Mesendoderm (in vitro differentiated cells): ENCODE measurements around the gene MFSD12.
"Not testable (repeated sequence)": the region's sequence is repeated elsewhere in the genome, so short reads cannot be mapped to it uniquely, and the experiment has no call there.

Experiments used
- DNase-seq: peaks from one replicate; pipeline ENCODE4 v3.0.0; 2013
- H2AK5ac ChIP-seq: 2 replicates; pipeline ENCODE4 v1.6.1; 2013; ENCODE audit warnings: low read length, inconsistent platforms
- H2BK120ac ChIP-seq: 2 replicates; pipeline ENCODE4 v1.6.1; 2013; ENCODE audit warnings: low read depth, mild to moderate bottlenecking, low read length, moderate library complexity, mixed read lengths
- H2BK15ac ChIP-seq: replicated peaks from 2 replicates; pipeline ENCODE4 v1.6.1; 2013; ENCODE audit warnings: low read depth, mild to moderate bottlenecking, moderate library complexity
- H2BK5ac ChIP-seq: 2 replicates; pipeline ENCODE4 v1.6.1; 2013; ENCODE audit warnings: low read length, inconsistent platforms
- H3K18ac ChIP-seq: 2 replicates; pipeline ENCODE4 v1.6.1; 2013; ENCODE audit warnings: mild to moderate bottlenecking, low read length, mixed read lengths
- H3K23ac ChIP-seq: one replicate; pipeline ENCODE4 v1.6.1; 2013; ENCODE audit warnings: low read length
- H3K27ac ChIP-seq: 2 replicates; pipeline ENCODE4 v1.5.1; 2013; ENCODE audit warnings: low read depth, mild to moderate bottlenecking, inconsistent platforms, low read length, moderate library complexity
- H3K27me3 ChIP-seq: 2 replicates; pipeline ENCODE4 v1.6.1; 2013; ENCODE audit warnings: low read length, control low read depth, mild to moderate bottlenecking, inconsistent platforms; ENCODE audit not compliant: insufficient read depth, poor library complexity
- H3K36me3 ChIP-seq: 2 replicates; pipeline ENCODE4 v1.6.1; 2013; ENCODE audit warnings: low read length, inconsistent platforms; ENCODE audit not compliant: control insufficient read depth, insufficient read depth
- H3K4ac ChIP-seq: one replicate; pipeline ENCODE4 v1.6.1; 2013; ENCODE audit warnings: low read depth, mild to moderate bottlenecking, low read length, moderate library complexity
- H3K4me1 ChIP-seq: 2 replicates; pipeline ENCODE4 v1.6.1; 2013; ENCODE audit warnings: low read depth, low read length, inconsistent platforms; ENCODE audit not compliant: control insufficient read depth
- H3K4me2 ChIP-seq: 2 replicates; pipeline ENCODE4 v1.6.1; 2013; ENCODE audit warnings: low read length
- H3K4me3 ChIP-seq: 2 replicates; pipeline ENCODE4 v1.5.1; 2013; ENCODE audit warnings: mild to moderate bottlenecking, low read length
- H3K56ac ChIP-seq: one replicate; pipeline ENCODE4 v1.6.1; 2013; ENCODE audit warnings: low read length
- H3K79me1 ChIP-seq: 2 replicates; pipeline ENCODE4 v1.6.1; 2013; ENCODE audit warnings: low read length, inconsistent platforms
- H3K79me2 ChIP-seq: 2 replicates; pipeline ENCODE4 v1.6.1; 2013; ENCODE audit warnings: mild to moderate bottlenecking, low read length; ENCODE audit not compliant: control insufficient read depth, insufficient read depth
- H3K9ac ChIP-seq: 2 replicates; pipeline ENCODE4 v1.6.1; 2013; ENCODE audit warnings: low read length, inconsistent platforms
- H4K5ac ChIP-seq: one replicate; pipeline ENCODE4 v1.6.1; 2013; ENCODE audit warnings: low read length
- H4K8ac ChIP-seq: one replicate; pipeline ENCODE4 v1.6.1; 2013; ENCODE audit warnings: low read depth, mild to moderate bottlenecking, control low read depth, low read length, moderate library complexity
- WGBS: extraction: QIAGEN DNeasy Blood & Tissue Kit; methylation state at CpG from one replicate; pipeline ENCODE4 v1.1.7; 2013; ENCODE audit warnings: low lambda C conversion rate, missing lambda C conversion rate; ENCODE audit not compliant: insufficient coverage; ENCODE audit errors: extremely low coverage; 5-methylcytosine and 5-hydroxymethylcytosine counted together

MFSD12 gene

DNA sequence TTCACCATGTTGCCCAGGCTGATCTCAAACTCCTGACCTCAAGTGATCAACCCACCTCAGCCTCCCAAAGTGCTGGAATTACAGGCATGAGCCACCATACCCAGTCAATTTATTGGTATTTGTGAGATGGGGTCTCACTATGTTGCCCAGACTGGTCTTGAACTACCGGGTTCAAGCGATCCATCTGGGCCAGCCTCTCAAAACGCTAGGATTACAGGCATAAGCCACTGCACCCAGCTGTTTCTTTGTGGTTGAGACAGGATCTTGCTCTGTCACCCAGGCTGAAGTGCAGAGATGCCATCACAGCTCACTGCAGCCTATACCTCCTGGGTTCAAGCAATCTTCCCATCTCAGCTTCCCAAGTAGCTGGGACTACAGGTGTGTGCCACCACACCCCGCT, 24.4 kb upstream of the MFSD12 start:
- H2BK120ac ChIP-seq, H3K4me2 ChIP-seq, H3K23ac ChIP-seq, H4K8ac ChIP-seq, H2BK15ac ChIP-seq, H3K27me3 ChIP-seq, H3K79me2 ChIP-seq, H3K27ac ChIP-seq, H3K9ac ChIP-seq, H3K18ac ChIP-seq, H3K4ac ChIP-seq, H3K4me1 ChIP-seq, H3K79me1 ChIP-seq, H2BK5ac ChIP-seq, H3K56ac ChIP-seq, H4K5ac ChIP-seq, H2AK5ac ChIP-seq, DNase-seq, H3K36me3 ChIP-seq, H3K4me3 ChIP-seq: not testable (repeated sequence)
- WGBS, result no CpG with 5 or more reads among the region's 4 CpGs

DNA sequence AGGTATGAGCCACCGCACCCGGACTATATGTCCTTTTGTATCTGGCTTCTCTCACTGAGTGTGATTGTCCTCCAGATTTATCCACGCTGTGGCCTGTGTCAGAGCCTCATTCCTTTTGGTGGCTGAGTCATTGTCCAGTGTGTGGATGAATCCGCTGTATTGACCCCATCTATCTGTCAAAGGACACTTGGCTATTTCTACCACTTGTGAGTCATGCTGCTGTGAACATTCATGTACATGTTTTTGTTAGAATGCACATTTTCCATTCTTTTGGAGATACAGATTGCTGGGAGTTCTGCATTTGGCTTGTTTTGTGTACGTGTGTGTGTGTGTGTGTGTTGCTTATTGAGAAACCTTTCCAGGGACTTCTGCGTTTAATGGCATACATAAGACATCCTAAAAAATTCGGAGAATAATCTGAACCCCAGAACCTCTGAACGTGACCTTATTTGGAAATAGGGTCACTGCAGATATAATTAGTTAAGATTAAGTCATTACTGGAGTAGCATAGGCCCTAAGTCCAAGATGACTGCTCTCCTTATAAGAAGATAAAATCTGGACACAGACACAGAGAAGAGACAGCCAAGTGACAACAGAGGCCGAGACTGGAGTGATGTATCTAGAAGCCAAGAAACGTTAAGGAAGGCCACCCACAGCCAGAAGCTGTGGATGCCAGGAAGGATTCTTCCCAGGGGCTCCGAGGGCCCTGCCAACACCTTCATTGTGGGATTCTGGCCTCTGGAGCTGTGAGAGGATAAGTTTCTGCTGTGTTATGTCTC, 23.0 kb upstream of the MFSD12 start:
- Histone ChIP-seq H3K27ac (no peak overlapping the region), H2BK5ac (no peak overlapping the region), H3K4me3 (no peak overlapping the region), H3K4ac (no peak overlapping the region), H3K56ac (no peak overlapping the region), H4K5ac (no peak overlapping the region), H2BK15ac (no peak overlapping the region), H3K36me3 (no peaks in the 10 kb centered on the region), H3K23ac (no peak overlapping the region), H3K27me3 (peaks cover 2% of the 10 kb centered on the region), H3K4me2 (no peak overlapping the region), H3K79me2 (no peaks in the 10 kb centered on the region), H2AK5ac (no peak overlapping the region), H3K4me1 (peaks cover 4% of the 10 kb centered on the region), H4K8ac (no peak overlapping the region), H2BK120ac (no peak overlapping the region), H3K18ac (no peak overlapping the region), H3K9ac (no peak overlapping the region), H3K79me1 (no peaks in the 10 kb centered on the region)
- WGBS, result no CpG with 5 or more reads among the region's 11 CpGs
- DNase-seq, result no peak

DNA sequence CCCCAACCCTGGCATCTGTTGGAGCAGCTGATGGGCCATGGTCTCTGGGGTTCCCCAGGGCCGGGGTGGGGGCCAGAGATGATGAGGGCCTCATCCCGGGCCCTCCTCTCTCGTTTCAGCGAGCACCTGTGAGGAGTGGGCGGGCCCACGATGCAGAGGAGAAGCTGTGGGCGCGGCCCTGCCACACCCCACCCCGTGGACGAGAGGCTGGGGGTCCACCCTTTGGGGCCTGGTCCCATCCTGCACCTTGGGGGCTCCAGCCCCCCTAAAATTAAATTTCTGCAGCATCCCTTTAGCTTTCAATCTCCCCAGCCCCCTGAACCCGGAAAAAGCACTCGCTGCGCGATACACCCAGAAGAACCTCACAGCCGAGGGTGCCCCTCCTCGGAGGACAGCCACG, 21.0 kb upstream of the MFSD12 start:
- Histone ChIP-seq H3K4me1 (peaks cover 4% of the 10 kb centered on the region), H4K5ac (no peak overlapping the region)
- WGBS, result no CpG with 5 or more reads among the region's 17 CpGs

DNA sequence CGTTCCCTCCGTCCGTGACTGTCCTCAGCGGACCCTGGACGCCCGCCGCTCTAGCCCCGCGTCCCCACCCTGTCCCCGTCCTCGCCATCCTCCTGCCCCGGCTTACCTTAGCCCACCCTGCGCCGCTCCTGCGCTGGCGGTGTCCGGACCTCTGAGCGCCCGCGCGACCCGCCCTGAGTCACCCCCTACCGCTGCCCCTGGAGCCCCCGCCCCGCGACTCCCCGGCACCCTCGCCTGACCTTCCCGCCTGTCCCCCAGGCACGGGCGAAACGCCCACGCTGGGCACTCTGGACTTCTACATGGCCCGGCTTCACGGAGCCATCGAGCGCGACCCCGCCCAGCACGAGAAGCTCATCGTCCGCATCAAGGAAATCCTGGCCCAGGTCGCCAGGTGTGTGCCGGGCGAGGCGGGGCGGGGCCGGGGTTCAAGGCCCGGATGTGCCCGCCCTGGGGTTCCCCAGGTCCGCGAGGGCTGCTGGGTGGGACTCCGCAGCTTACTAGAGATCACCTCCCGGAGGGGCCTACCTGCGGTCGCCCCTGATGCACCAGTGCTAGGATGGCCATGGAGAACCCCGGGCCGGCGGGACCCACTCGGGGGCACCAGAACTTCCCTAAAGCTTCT, 20.4 kb upstream of the MFSD12 start:
- Histone ChIP-seq H3K4ac (no peak overlapping the region), H3K23ac (no peak overlapping the region), H2AK5ac (no peak overlapping the region), H3K79me2 (no peaks in the 10 kb centered on the region), H4K8ac (no peak overlapping the region), H3K56ac (peak overlapping the region; percentile 76), H2BK120ac (no peak overlapping the region), H2BK15ac (no peak overlapping the region), H3K9ac (peak overlapping the region; percentile 64), H3K4me2 (peak overlapping the region; percentile 25), H3K27me3 (no peaks in the 10 kb centered on the region), H3K27ac (no peak overlapping the region), H3K4me3 (no peak overlapping the region), H3K36me3 (no peaks in the 10 kb centered on the region), H3K79me1 (no peaks in the 10 kb centered on the region), H3K18ac (peak overlapping the region; percentile 35), H3K4me1 (peaks cover 4% of the 10 kb centered on the region), H2BK5ac (no peak overlapping the region), H4K5ac (no peak overlapping the region)
- no CpG with 5 or more reads among the region's 60 CpGs for WGBS
- DNase-seq, result peak; percentile 45

More for the DNA sequence above, 21.0 kb upstream of the MFSD12 start:
- H3K4me2 ChIP-seq, result no peak overlapping the region
- no peak overlapping the region for H2AK5ac ChIP-seq
- no peak overlapping the region for H3K56ac ChIP-seq
- H3K9ac ChIP-seq, result no peak overlapping the region
- no peaks in the 10 kb centered on the region for H3K27me3 ChIP-seq
- H3K79me2 ChIP-seq, result no peaks in the 10 kb centered on the region
- H2BK120ac ChIP-seq, result no peak overlapping the region
- no peak overlapping the region for H3K4ac ChIP-seq
- no peak overlapping the region for H4K8ac ChIP-seq
- no peaks in the 10 kb centered on the region for H3K79me1 ChIP-seq
- H2BK15ac ChIP-seq, result no peak overlapping the region
- H3K18ac ChIP-seq, result no peak overlapping the region
- H3K36me3 ChIP-seq, result no peaks in the 10 kb centered on the region
- H3K23ac ChIP-seq, result no peak overlapping the region
- H3K4me3 ChIP-seq, result no peak overlapping the region
- no peak for DNase-seq
- H2BK5ac ChIP-seq, result no peak overlapping the region
- H3K27ac ChIP-seq, result no peak overlapping the region

DNA sequence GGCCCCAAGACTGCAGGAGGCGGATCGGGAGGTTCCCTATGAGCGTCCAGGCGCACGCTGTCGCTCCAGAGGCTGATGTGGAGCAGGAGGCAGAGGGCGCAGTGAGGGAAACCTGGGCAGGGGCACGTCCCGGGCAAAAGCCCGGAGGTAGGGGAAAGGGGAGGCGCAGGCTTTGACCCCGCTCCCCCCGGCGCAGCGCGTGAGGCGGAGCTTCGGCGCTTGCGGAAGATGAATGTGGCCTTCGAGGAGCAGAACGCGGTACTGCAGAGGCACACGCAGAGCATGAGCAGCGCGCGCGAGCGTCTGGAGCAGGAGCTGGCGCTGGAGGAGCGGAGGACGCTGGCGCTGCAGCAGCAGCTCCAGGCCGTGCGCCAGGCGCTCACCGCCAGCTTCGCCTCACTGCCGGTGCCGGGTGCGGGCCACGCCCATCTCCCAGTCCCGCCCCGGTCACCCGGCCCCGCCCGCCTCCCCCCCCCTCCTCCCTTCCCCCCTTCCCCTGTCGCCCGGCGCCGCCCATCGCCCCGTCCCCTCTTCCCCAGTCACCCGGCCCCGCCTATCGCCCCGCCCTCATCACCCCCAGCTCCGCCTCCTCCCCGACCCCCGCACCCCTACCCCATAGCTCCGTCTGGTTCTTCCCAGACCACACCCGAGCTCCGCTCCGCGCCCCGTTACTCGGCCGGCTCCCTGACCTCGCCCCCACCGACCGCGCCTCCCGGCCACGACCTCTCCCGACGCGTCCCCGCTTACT, 19.5 kb upstream of the MFSD12 start:
- peak overlapping the region; percentile 71 for H3K4me3 ChIP-seq

More for the DNA sequence above, 19.5 kb upstream of the MFSD12 start:
- Histone ChIP-seq H3K27me3 (no peaks in the 10 kb centered on the region), H3K4me2 (peak overlapping the region; percentile 93), H3K9ac (peak overlapping the region; percentile 93), H2AK5ac (no peak overlapping the region), H4K8ac (no peak overlapping the region), H2BK15ac (no peak overlapping the region), H2BK120ac (no peak overlapping the region), H3K79me1 (no peaks in the 10 kb centered on the region), H3K56ac (peak overlapping the region; percentile 99), H3K4ac (no peak overlapping the region), H2BK5ac (no peak overlapping the region), H3K27ac (peak overlapping the region; percentile 59), H4K5ac (no peak overlapping the region), H3K4me1 (peaks cover 6% of the 10 kb centered on the region), H3K23ac (peak overlapping the region; percentile 66), H3K79me2 (no peaks in the 10 kb centered on the region), H3K18ac (peak overlapping the region; percentile 35), H3K36me3 (no peaks in the 10 kb centered on the region)
- WGBS, result no CpG with 5 or more reads among the region's 78 CpGs
- DNase-seq, result peak; percentile 86
